ENCODE data around the gene GFRA1.

The GFRA1 gene

DNA sequence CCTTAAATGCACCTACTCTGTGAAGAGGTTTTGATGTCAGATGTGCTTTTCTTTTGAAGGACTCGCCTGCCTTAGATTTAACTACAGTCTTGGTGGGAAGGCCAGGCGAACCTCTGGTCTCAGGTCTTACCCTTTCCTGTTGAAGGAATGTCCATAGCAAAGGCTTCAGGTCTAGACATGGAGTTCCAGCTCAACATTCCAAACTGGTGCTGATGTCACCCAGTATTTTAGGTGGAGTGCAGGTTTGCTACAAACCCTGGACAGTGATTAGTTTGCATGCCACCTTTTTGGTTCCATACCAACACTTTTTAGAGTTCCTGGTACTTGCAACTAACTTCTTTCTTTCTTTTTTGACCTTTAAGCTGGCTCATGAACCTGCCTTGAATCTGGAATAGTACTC, 258.7 kb downstream of the GFRA1 start:
- H3K27me3 ChIP-seq (ENCODE audit: low read length), result no peaks in the 10 kb centered on the region
- H3F3A ChIP-seq (ENCODE audit: insufficient read depth), result no peaks in the 10 kb centered on the region
- no peaks in the 10 kb centered on the region for H4K20me1 ChIP-seq (ENCODE audit: low read depth, low read length)
- H3K9me2 ChIP-seq (replicated peaks; ENCODE audit: insufficient read depth, low read length), result no peaks in the 10 kb centered on the region
- no peak overlapping the region for H3K9ac ChIP-seq (ENCODE audit: low read length)
- TF ChIP-seq, protein P1, sequence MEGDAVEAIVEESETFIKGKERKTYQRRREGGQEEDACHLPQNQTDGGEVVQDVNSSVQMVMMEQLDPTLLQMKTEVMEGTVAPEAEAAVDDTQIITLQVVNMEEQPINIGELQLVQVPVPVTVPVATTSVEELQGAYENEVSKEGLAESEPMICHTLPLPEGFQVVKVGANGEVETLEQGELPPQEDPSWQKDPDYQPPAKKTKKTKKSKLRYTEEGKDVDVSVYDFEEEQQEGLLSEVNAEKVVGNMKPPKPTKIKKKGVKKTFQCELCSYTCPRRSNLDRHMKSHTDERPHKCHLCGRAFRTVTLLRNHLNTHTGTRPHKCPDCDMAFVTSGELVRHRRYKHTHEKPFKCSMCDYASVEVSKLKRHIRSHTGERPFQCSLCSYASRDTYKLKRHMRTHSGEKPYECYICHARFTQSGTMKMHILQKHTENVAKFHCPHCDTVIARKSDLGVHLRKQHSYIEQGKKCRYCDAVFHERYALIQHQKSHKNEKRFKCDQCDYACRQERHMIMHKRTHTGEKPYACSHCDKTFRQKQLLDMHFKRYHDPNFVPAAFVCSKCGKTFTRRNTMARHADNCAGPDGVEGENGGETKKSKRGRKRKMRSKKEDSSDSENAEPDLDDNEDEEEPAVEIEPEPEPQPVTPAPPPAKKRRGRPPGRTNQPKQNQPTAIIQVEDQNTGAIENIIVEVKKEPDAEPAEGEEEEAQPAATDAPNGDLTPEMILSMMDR (IDR thresholded peaks at IDR 0.05; ENCODE audit: insufficient read depth, low read length, poor library complexity, severe bottlenecking), result no peak
- no peak for TF ChIP-seq EZH2phosphoT487 (conservative IDR thresholded peaks at IDR 0.05; ENCODE audit: low read length)
- no peak overlapping the region for H3K27ac ChIP-seq (ENCODE audit: low read depth, low read length)
- H3K9me3 ChIP-seq (ENCODE audit: insufficient read depth, low read length), result no peaks in the 10 kb centered on the region
- no peak overlapping the region for H3K4me2 ChIP-seq (ENCODE audit: low read depth, low read length, poor library complexity, severe bottlenecking)
- H2AFZ ChIP-seq (ENCODE audit: low read depth, low read length, severe bottlenecking), result no peak overlapping the region
- no peaks in the 10 kb centered on the region for H3K36me3 ChIP-seq (ENCODE audit: low read length)
- H3K79me2 ChIP-seq (ENCODE audit: insufficient read depth, low read length), result no peaks in the 10 kb centered on the region
- H3K4me3 ChIP-seq (ENCODE audit: insufficient read depth, low read length, poor library complexity, severe bottlenecking), result no peak overlapping the region

DNA sequence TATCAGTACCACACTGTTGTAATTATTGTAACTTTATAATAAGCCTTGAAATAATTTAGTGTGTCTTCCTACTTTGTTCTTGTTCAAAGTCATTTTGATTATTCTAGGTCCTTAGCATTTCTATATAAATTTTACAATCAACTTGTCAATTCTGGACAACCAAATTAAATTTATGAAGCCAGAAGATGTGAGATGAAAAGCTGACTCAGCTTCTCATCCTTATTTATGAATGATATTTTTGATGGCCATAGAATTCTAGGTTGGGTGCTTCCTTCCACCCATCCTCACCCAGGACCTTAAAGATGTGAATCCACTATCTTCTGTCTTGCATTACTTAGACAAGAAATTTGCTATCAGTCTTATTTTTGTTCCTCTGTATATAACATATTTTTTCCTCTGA, 261.1 kb downstream of the GFRA1 start:
- no peaks in the 10 kb centered on the region for H3K79me2 ChIP-seq (ENCODE audit: insufficient read depth, low read length)
- no peak overlapping the region for H3K4me2 ChIP-seq (ENCODE audit: low read depth, low read length, poor library complexity, severe bottlenecking)
- no peak overlapping the region for H3K4me3 ChIP-seq (ENCODE audit: insufficient read depth, low read length, poor library complexity, severe bottlenecking)
- no peaks in the 10 kb centered on the region for H3K36me3 ChIP-seq (ENCODE audit: low read length)
- no peaks in the 10 kb centered on the region for H3K9me2 ChIP-seq (replicated peaks; ENCODE audit: insufficient read depth, low read length)
- H3F3A ChIP-seq (ENCODE audit: insufficient read depth), result no peaks in the 10 kb centered on the region
- TF ChIP-seq EZH2phosphoT487 (conservative IDR thresholded peaks at IDR 0.05; ENCODE audit: low read length), result no peak
- TF ChIP-seq, protein P1 (IDR thresholded peaks at IDR 0.05; ENCODE audit: insufficient read depth, low read length, poor library complexity, severe bottlenecking), result no peak
- H3K27me3 ChIP-seq (ENCODE audit: low read length), result no peaks in the 10 kb centered on the region
- no peak overlapping the region for H3K27ac ChIP-seq (ENCODE audit: low read depth, low read length)
- H3K9ac ChIP-seq (ENCODE audit: low read length), result no peak overlapping the region
- no peaks in the 10 kb centered on the region for H3K9me3 ChIP-seq (ENCODE audit: insufficient read depth, low read length)
- no peak overlapping the region for H2AFZ ChIP-seq (ENCODE audit: low read depth, low read length, severe bottlenecking)
- no peaks in the 10 kb centered on the region for H4K20me1 ChIP-seq (ENCODE audit: low read depth, low read length)

DNA sequence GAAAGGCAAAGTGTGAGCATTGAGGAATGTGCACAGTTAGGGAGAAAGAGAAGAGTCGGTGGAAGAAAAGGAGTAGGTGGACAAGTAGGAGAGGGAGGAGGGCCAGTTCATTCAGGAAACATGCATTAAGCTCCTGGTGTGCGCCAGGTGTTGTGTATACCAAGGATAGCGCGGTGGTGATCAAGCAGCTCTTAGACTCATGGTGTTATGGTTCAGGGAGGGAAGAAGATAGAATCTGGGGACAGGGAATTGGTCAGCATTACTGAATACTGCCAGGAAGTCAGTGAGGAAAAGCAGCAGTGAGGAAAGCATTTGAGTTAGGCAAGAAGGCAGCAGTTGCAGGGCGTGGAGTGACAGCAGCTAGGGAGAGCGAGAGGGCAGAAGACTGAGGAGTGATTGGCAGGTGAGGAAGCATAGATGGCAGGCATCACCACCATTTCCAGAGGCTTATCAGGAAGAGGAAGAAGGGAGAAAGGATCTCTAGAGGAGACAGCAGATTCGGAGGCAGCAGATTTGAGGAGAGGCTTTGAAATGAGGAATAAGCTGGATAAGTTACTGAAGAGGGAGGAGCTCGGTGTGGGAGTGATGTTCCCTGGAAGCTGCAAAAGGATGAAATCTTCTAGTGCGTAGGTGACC, 265.6 kb downstream of the GFRA1 start:
- no peak overlapping the region for H3K9ac ChIP-seq (ENCODE audit: low read length)
- TF ChIP-seq EZH2phosphoT487 (conservative IDR thresholded peaks at IDR 0.05; ENCODE audit: low read length), result no peak
- TF ChIP-seq, protein P1 (IDR thresholded peaks at IDR 0.05; ENCODE audit: insufficient read depth, low read length, poor library complexity, severe bottlenecking), result no peak
- H3K36me3 ChIP-seq (ENCODE audit: low read length), result no peaks in the 10 kb centered on the region
- H2AFZ ChIP-seq (ENCODE audit: low read depth, low read length, severe bottlenecking), result no peak overlapping the region
- no peaks in the 10 kb centered on the region for H3K27me3 ChIP-seq (ENCODE audit: low read length)
- no peaks in the 10 kb centered on the region for H3K9me2 ChIP-seq (replicated peaks; ENCODE audit: insufficient read depth, low read length)
- no peaks in the 10 kb centered on the region for H3K9me3 ChIP-seq (ENCODE audit: insufficient read depth, low read length)
- no peaks in the 10 kb centered on the region for H4K20me1 ChIP-seq (ENCODE audit: low read depth, low read length)
- no peak overlapping the region for H3K4me2 ChIP-seq (ENCODE audit: low read depth, low read length, poor library complexity, severe bottlenecking)
- no peak overlapping the region for H3K4me3 ChIP-seq (ENCODE audit: insufficient read depth, low read length, poor library complexity, severe bottlenecking)
- H3F3A ChIP-seq (ENCODE audit: insufficient read depth), result no peaks in the 10 kb centered on the region
- no peaks in the 10 kb centered on the region for H3K79me2 ChIP-seq (ENCODE audit: insufficient read depth, low read length)
- no peak overlapping the region for H3K27ac ChIP-seq (ENCODE audit: low read depth, low read length)
